SK-N-SH treated with all-trans-retinoic acid at 6 μM for 48 hours (cell line): ENCODE data around the gene PRKAG3.

Source experiments
- ATAC-seq: fragments of 200-7000 bp; cut with Tn5 transposase; 3 replicates; pipeline ENCODE4 v1.9.1; 2020; ENCODE audit warnings: mild to moderate bottlenecking, moderate library complexity
- ARNTL ChIP-seq: fragments of 450-650 bp; formaldehyde crosslinking; IDR thresholded peaks from 2 replicates; pipeline ENCODE4 v1.5.0; 2020; ENCODE audit warnings: low read depth, mild to moderate bottlenecking, moderate library complexity, borderline replicate concordance
- BACH2 ChIP-seq: fragments of 250-450 bp; sonication (Bioruptor Pico); IDR thresholded peaks from 2 replicates; pipeline ENCODE4 v1.9.0; 2021; ENCODE audit warnings: mild to moderate bottlenecking, borderline replicate concordance
- CREB5 ChIP-seq: fragments of 250-450 bp; sonication (Bioruptor Pico); IDR thresholded peaks from 2 replicates; pipeline ENCODE4 v1.5.1; 2020; ENCODE audit warnings: low read depth, mild to moderate bottlenecking, moderate library complexity
- CSDC2 ChIP-seq: fragments of 250-450 bp; sonication (Bioruptor Pico); IDR thresholded peaks from 2 replicates; pipeline ENCODE4 v1.5.0; 2020; ENCODE audit warnings: mild to moderate bottlenecking, moderate library complexity
- CSRNP3 ChIP-seq: fragments of 250-450 bp; sonication (Bioruptor Pico); IDR thresholded peaks from 2 replicates; pipeline ENCODE4 v1.5.1; 2021; ENCODE audit warnings: mild to moderate bottlenecking, moderate library complexity
- ESRRG ChIP-seq: fragments of 250-450 bp; sonication (Bioruptor Pico); IDR thresholded peaks from 2 replicates; pipeline ENCODE4 v1.6.1; 2021; ENCODE audit warnings: mild to moderate bottlenecking
- GLIS3 ChIP-seq: fragments of 250-450 bp; sonication (Bioruptor Pico); IDR thresholded peaks from 2 replicates; pipeline ENCODE4 v1.5.0; 2020; ENCODE audit warnings: mild to moderate bottlenecking, moderate library complexity
- OSR1 ChIP-seq: fragments of 250-450 bp; sonication (Bioruptor Pico); IDR thresholded peaks from 2 replicates; pipeline ENCODE4 v1.8.0; 2022; ENCODE audit warnings: moderate library complexity, mild to moderate bottlenecking, inconsistent platforms
- PATZ1 ChIP-seq: fragments of 250-450 bp; sonication (Bioruptor Pico); IDR thresholded peaks from 2 replicates; pipeline ENCODE4 v1.8.0; 2020; ENCODE audit warnings: mild to moderate bottlenecking, moderate library complexity, borderline replicate concordance
- POU6F1 ChIP-seq: fragments of 250-450 bp; sonication (Bioruptor Pico); IDR thresholded peaks from 2 replicates; pipeline ENCODE4 v1.8.0; 2021; ENCODE audit warnings: low read depth, mild to moderate bottlenecking, moderate library complexity, borderline replicate concordance
- PPARA ChIP-seq: fragments of 250-450 bp; sonication (Bioruptor Pico); IDR thresholded peaks from 2 replicates; pipeline ENCODE4 v1.5.0; 2020; ENCODE audit warnings: mild to moderate bottlenecking, borderline replicate concordance
- RARB ChIP-seq: fragments of 250-450 bp; sonication (Bioruptor Pico); IDR thresholded peaks from 2 replicates; pipeline ENCODE4 v1.8.0; 2021; ENCODE audit warnings: mild to moderate bottlenecking, moderate library complexity
- SNAI2 ChIP-seq: fragments of 250-450 bp; sonication (Bioruptor Pico); IDR thresholded peaks from 2 replicates; pipeline ENCODE4 v1.5.0; 2020; ENCODE audit warnings: mild to moderate bottlenecking, moderate library complexity
- TCF4 ChIP-seq: fragments of 250-450 bp; sonication (Bioruptor Pico); IDR thresholded peaks from 2 replicates; pipeline ENCODE4 v1.8.0; 2021; ENCODE audit warnings: mild to moderate bottlenecking, moderate library complexity, borderline replicate concordance
- TOX ChIP-seq: fragments of 250-450 bp; sonication (Bioruptor Pico); IDR thresholded peaks from 2 replicates; pipeline ENCODE4 v1.8.0; 2021; ENCODE audit warnings: mild to moderate bottlenecking, moderate library complexity, borderline replicate concordance
- ZC3H10 ChIP-seq: fragments of 250-450 bp; sonication (Bioruptor Pico); IDR thresholded peaks from 2 replicates; pipeline ENCODE4 v1.5.1; 2021; ENCODE audit warnings: mild to moderate bottlenecking, moderate library complexity
- ZFP3 ChIP-seq: fragments of 250-450 bp; sonication (Bioruptor Pico); IDR thresholded peaks from 2 replicates; pipeline ENCODE4 v1.5.0; 2020; ENCODE audit warnings: mild to moderate bottlenecking, moderate library complexity
- ZFP30 ChIP-seq: fragments of 450-650 bp; formaldehyde crosslinking; IDR thresholded peaks from 2 replicates; pipeline ENCODE4 v1.5.0; 2022; ENCODE audit warnings: mild to moderate bottlenecking, moderate library complexity
- ZNF565 ChIP-seq: fragments of 450-650 bp; formaldehyde crosslinking; conservative IDR thresholded peaks from 2 replicates; pipeline ENCODE4 v1.5.0; 2020; ENCODE audit warnings: low read depth, mild to moderate bottlenecking, moderate library complexity
- ZNF70 ChIP-seq: fragments of 450-650 bp; formaldehyde crosslinking; IDR thresholded peaks from 2 replicates; pipeline ENCODE4 v1.5.0; 2020; ENCODE audit warnings: mild to moderate bottlenecking, moderate library complexity

PRKAG3 gene

GRCh38 chr2:218830526-218831306 lies 887 bp downstream of the PRKAG3 start:
- no peak for ATAC-seq
- TF ChIP-seq TOX (no peak), PPARA (CRISPR knock-in tag) (no peak), RARB (no peak), BACH2 (CRISPR knock-in tag) (no peak), CREB5 (CRISPR knock-in tag) (no peak)

GRCh38 chr2:218829868-218830451 lies 1.6 kb downstream of the PRKAG3 start:
- ATAC-seq: no peak
- TF ChIP-seq OSR1 (CRISPR knock-in tag) (no peak), TOX (no peak), BACH2 (CRISPR knock-in tag) (no peak), PPARA (CRISPR knock-in tag) (no peak)

GRCh38 chr2:218828477-218828778 lies 3.2 kb downstream of the PRKAG3 start:
- no peak for ATAC-seq
- no peak for TF ChIP-seq POU6F1 (CRISPR knock-in tag)
- no peak for TF ChIP-seq TOX
- TF ChIP-seq CSRNP3 (CRISPR knock-in tag): no peak
- TF ChIP-seq SNAI2 (CRISPR knock-in tag): no peak
- no peak for TF ChIP-seq ZFP30
- no peak for TF ChIP-seq BACH2 (CRISPR knock-in tag)
- TF ChIP-seq ZC3H10 (CRISPR knock-in tag): no peak

- TF ChIP-seq GLIS3 (CRISPR knock-in tag) (no peak), TOX (no peak)
- ATAC-seq: no peak
Measured at GRCh38 chr2:218827701-218828476, 3.7 kb downstream of the PRKAG3 start.

- ATAC-seq: no peak
- no peak for TF ChIP-seq RARB
- no peak for TF ChIP-seq SNAI2 (CRISPR knock-in tag)
- no peak for TF ChIP-seq CSRNP3 (CRISPR knock-in tag)
- no peak for TF ChIP-seq POU6F1 (CRISPR knock-in tag)
- TF ChIP-seq ZFP3 (CRISPR knock-in tag): no peak
- no peak for TF ChIP-seq PPARA (CRISPR knock-in tag)
- TF ChIP-seq ZNF70: no peak
- no peak for TF ChIP-seq CSDC2 (CRISPR knock-in tag)
- TF ChIP-seq PATZ1 (CRISPR knock-in tag): no peak
- TF ChIP-seq ESRRG (CRISPR knock-in tag): no peak
- no peak for TF ChIP-seq ZC3H10 (CRISPR knock-in tag)
- TF ChIP-seq ZNF565: no peak
- no peak for TF ChIP-seq TCF4
- TF ChIP-seq ARNTL (CRISPR knock-in tag): no peak
- no peak for TF ChIP-seq ZFP30
- no peak for TF ChIP-seq TOX
Measured at GRCh38 chr2:218826791-218827190, 4.8 kb downstream of the PRKAG3 start.
